Stimulated activated CD8-positive, alpha-beta memory T cell treated with anti-CD3 and anti-CD28 coated beads, Interleukin-7, amount 100 ng/mL, for 48 hours (primary cell): ENCODE measurements around the gene HEATR5B.

Source experiments
- DNase-seq, 2 donors: peaks; one replicate each; pipeline ENCODE4 v3.0.0-alpha.2; 2020; ENCODE audit warnings: low read depth in 1 of 2; ENCODE audit errors: extremely low read depth in 1 of 2

The HEATR5B gene

GRCh38 chr2:37083873-37084794, at the start of gene HEATR5B, which contains the start of gene GPATCH11:
Gene HEATR5B (minus strand): TSS chr2:37084372. CDS start chr2:37083414, 958 bp downstream.
Gene GPATCH11 (plus strand): TSS chr2:37084518. CDS start chr2:37088382, 3,864 bp downstream.
- DNase-seq, result peak; percentile 88 to 89

DNA sequence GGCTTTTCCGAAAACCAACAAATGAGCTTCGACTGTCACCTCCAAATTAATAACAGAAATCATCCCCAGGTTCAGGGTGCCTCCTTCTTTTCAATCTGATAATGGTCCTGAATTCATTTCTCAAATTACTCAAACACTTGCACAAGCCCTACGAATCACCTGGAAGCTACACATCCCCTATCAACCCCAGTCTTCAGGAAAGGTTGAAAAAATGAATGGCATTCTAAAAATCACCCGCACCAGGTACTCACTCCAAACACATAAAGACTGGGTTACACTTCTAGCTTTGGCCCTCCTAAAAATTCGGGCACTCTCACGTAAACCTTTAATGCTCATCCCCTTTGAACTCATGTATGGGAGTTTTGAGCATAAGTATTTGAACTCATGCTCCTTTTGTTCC, 48.7 kb upstream of the HEATR5B start:
- no peak for DNase-seq

DNA sequence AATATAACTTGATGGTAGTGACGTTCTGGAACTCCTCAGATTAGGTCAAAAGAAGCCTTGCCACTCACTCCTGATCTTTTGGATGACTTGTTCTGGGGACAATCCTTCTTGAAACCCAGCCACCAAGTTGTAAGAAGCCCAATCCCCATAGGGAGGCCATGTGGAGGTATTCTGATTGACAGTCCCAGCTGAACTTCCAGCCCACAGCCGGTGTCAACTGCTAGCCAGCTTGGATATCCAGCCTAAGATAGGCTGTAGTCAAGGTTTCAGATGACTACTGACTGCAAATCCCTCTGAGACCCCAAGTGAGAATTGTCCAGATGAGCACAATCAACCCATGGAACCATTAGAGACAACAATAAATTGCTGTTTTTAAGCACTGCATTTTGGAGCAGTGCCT, 41.2 kb upstream of the HEATR5B start:
- no peak for DNase-seq

- no peak for DNase-seq
Observed at GRCh38 chr2:37119157-37119556, 35.0 kb upstream of the HEATR5B start.

DNA sequence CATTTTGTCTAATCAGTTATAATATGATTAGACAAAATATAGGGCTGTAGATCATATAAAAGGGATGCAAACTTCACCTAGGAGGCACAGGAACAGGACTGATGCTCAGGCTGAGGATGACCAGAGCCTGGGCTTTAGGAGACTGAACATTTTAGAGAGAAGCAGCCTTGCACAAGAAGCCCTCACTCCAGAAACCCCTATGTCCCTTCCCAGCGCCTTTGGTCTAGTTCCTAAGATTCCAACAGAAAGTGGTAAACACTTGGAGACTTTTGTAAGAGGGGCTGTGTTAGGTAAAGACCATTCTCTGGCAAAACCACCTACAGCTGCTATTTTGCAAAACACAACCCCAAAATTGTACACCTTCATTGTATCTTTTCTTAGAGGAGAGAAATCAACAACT, 33.4 kb upstream of the HEATR5B start:
- DNase-seq, result no peak

DNA sequence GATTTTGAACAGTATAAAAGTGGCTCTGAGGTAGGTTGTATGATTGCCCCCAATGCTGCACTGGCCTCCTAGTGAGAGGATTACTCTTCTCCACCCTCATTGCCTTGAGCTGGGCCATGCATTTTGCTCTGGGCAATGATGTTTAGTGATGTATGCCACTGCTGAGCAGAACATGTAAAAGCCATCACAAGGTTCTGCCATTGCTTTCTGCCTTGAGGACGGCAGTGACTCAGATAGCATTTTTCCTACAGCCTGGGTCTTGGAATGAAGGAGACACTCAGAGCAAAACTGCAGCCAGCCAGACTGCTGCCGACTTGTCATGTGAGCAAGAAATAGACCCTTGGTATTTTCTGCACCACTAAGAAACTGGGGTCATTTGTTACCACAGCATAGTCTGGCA, 27.8 kb upstream of the HEATR5B start:
- no peak for DNase-seq

DNA sequence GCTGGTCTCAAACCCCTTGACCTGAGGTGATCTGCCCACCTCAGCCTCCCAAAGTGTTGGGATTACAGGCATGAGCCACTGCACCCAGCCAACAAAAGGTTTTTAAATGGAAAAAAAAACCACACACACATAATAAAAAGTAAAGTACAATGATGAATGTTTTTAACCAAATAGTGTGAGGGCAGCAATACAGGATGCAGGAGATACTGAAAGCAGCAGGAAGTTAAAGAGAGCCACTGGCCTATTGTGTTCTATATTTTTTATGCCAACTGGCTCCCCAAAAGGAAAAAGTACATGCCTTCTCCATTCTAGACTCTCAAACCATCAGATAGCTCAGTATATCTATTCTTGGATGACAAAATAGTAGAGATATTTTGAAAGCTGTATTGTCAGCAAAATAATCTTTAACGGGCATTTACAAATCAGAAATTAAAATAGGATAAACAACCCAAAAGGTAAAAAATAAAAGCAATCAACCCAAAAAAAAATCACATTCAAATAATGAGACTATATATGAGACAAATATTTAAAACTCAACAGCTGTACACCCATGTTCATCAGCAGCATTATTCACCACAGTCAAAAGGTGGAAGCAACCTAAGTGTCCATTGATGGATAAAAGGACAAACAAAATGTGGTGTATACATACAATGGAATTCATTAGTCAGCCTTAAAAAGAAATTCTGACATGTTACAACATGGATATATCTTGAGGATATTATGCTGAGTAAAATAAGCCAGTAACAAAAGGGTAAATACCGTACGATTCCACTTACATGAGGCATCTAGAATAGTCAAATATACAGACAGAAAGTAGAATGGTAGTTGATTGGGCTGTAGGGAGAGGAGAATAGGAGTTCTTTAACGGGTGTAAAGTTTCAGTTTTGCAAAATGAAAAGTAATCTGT, 26.4 kb upstream of the HEATR5B start:
- no peak for DNase-seq

GRCh38 chr2:37109523-37109922, 25.4 kb upstream of the HEATR5B start:
- no peak for DNase-seq

DNA sequence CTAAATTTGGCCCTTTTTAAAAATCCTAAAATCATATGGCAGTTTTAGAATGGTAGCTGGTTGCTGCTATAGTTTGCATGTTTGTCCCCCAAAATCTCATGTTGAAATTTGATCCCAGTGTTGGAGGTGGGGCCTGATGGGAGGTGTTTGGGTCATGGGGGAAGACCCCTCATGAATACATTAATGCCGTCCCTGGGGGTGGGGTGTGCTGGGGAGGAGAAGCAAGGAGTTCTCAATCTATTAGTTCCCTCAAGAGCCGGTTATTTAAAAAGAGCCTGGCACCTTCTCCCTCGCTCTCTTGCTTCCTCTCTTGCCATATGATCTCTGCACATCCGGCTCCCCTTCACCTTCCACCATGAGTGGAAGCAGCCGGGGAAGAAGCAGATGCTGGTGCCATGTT, 21.0 kb upstream of the HEATR5B start:
- no peak for DNase-seq

DNA sequence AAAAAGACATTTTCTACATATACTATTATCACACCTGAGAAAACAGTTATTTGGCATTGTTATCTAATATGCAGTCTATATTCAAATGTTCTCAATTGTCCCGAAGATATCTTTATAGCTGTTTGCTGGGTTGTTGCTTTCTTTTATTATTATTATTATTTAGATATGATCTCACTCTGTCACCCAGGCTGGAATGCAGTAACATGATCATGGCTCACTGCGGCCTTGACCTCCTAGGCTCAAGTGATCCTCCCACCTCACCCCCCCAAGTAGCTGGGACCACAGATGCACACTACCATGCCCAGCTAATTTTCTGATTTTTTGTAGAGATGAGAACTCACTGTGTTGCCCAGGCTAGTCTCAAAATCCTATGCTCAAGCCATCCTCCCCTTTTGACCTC, 20.0 kb upstream of the HEATR5B start:
- no peak for DNase-seq

DNA sequence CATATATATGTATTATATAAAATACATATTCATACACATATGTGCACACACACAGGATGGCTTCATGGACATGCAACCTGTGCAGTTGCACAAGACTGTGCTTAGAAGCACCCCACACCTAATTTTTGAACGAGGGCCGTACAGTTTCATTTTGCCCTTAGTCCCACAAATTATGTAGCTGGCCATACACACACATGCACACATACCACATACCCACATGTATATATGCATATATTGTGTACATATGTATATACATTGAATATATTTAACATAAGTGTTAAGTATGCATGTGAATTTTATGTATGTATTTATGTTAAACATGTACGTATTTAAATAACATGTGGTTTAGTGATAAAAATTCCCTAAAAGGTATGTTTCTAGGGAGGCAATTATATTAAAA, 18.4 kb upstream of the HEATR5B start:
- DNase-seq, result no peak

DNA sequence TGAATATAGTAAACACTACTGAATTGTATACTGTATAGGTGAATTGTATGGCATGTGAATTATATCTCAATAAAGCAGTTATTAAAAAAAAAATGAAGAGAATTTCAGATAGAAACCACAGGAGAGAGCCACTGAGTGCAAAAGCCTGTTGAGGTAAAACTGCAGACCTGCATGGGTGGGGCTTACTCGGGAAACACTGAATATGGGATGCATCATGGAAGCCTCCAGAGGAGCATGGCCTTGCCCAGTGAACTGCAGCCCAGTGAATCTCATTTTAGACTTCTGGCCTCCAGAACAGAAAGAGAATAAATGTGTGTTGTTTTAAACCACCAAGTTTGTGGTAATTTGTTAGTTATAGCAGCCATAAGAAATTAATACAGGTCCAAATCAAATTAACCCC, 15.9 kb upstream of the HEATR5B start:
- DNase-seq, result no peak

- no peak for DNase-seq
Observed at GRCh38 chr2:37098416-37099118, 14.4 kb upstream of the HEATR5B start.

- no peak for DNase-seq
Observed at GRCh38 chr2:37096568-37096967, 12.4 kb upstream of the HEATR5B start.

GRCh38 chr2:37091873-37092272, 7.7 kb upstream of the HEATR5B start:
- no peak for DNase-seq

GRCh38 chr2:37090019-37090477, 5.9 kb upstream of the HEATR5B start:
- no peak for DNase-seq

DNA sequence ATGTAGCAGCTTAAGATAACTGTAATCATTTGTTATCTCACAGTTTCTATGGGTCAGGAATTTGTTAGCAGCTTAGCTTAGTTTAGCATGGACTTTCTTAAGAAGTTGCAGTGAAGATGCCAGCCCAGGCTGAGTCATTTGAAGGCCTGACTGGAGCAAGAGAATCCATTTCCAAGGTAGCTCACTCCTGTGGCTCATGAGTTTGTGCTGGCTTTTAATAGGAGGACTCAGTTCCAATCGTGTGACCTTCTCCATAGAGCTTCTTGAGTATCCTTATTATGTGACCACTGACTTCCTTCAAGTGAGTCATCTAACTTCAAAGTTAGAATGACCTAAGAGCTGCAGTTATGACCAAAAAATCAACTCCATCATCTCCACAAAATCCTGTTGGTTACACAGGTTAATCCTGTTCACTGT, 1.6 kb upstream of the HEATR5B start:
- DNase-seq, result no peak

DNA sequence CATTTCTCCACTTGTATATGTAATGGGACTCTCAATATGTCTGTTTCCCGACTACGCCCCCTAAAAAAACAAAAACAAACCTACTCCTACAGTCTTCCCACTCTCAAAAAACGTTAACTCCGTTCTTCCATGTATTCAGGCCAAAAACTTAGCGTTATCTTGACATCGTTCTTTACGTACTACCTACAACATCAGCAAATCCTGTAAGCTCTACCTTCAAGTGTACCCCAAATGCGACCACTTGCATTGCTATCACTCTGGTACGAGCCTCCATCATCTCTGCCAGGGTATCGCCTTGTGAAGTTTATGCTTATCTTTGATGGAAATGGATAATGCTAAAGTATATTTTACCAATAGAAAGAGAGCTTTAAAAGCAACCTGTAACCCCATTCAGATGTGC, 625 bp upstream of the HEATR5B start:
- no peak for DNase-seq

GRCh38 chr2:37080689-37081088, 3.5 kb downstream of the HEATR5B start:
- DNase-seq, result no peak

- DNase-seq, result no peak
Observed at GRCh38 chr2:37080266-37080665, 3.9 kb downstream of the HEATR5B start.

GRCh38 chr2:37070931-37071330, 13.2 kb downstream of the HEATR5B start:
- DNase-seq, result no peak
